Muscle layer of duodenum (tissue), 2 donors: Measurements from ENCODE around the gene ARHGAP4.

Experiments used
- H3K27ac ChIP-seq: one replicate; pipeline ENCODE4 v1.7.0; 2013; ENCODE audit warnings: mild to moderate bottlenecking, low read length
- H3K27me3 ChIP-seq: one replicate; pipeline ENCODE4 v1.7.0; 2013; ENCODE audit warnings: low read depth, mild to moderate bottlenecking, control low read depth, low read length
- H3K36me3 ChIP-seq, 2 donors: one replicate each; pipeline ENCODE4 v1.7.0; 2013; ENCODE audit warnings: low read length in 2 of 2, control low read depth in 1 of 2, mild to moderate bottlenecking in 1 of 2; ENCODE audit not compliant: insufficient read depth in 2 of 2, control insufficient read depth in 1 of 2
- H3K4me1 ChIP-seq, 2 donors: one replicate each; pipeline ENCODE4 v1.7.0; 2013; ENCODE audit warnings: low read length in 2 of 2, mild to moderate bottlenecking in 2 of 2, control low read depth in 1 of 2, moderate library complexity in 1 of 2; ENCODE audit not compliant: insufficient read depth in 2 of 2, control insufficient read depth in 1 of 2
- H3K4me3 ChIP-seq, 2 donors: one replicate each; pipeline ENCODE4 v1.7.0; 2013; ENCODE audit warnings: low read length in 2 of 2, low read depth in 1 of 2, mild to moderate bottlenecking in 1 of 2
- H3K9me3 ChIP-seq, 2 donors: one replicate each; pipeline ENCODE4 v1.7.0; 2013; ENCODE audit warnings: low read length in 2 of 2, control low read depth in 1 of 2, mild to moderate bottlenecking in 1 of 2; ENCODE audit not compliant: control insufficient read depth in 1 of 2
- donor health status: healthy.

The ARHGAP4 gene

GRCh38 chrX:153865685-153866084 is 60.4 kb downstream of the ARHGAP4 start:
- Histone ChIP-seq H3K4me1 (no peaks in the 10 kb centered on the region), H3K9me3 (no peaks in the 10 kb centered on the region), H3K27me3 (no peaks in the 10 kb centered on the region), H3K36me3 (no peaks in the 10 kb centered on the region), H3K27ac (no peak overlapping the region), H3K4me3 (no peak overlapping the region)

GRCh38 chrX:153865321-153865580 is 60.8 kb downstream of the ARHGAP4 start:
- Histone ChIP-seq H3K36me3 (no peaks in the 10 kb centered on the region), H3K4me3 (no peak overlapping the region), H3K9me3 (no peaks in the 10 kb centered on the region), H3K4me1 (no peaks in the 10 kb centered on the region), H3K27ac (no peak overlapping the region), H3K27me3 (no peaks in the 10 kb centered on the region)

GRCh38 chrX:153864561-153865320 is 61.3 kb downstream of the ARHGAP4 start:
- no peaks in the 10 kb centered on the region for H3K4me1 ChIP-seq
- no peaks in the 10 kb centered on the region for H3K36me3 ChIP-seq
- no peaks in the 10 kb centered on the region for H3K27me3 ChIP-seq
- H3K9me3 ChIP-seq: no peaks in the 10 kb centered on the region
- no peak overlapping the region for H3K4me3 ChIP-seq
- H3K27ac ChIP-seq: no peak overlapping the region

GRCh38 chrX:153864101-153864500 is 62.0 kb downstream of the ARHGAP4 start:
- Histone ChIP-seq H3K27me3 (no peaks in the 10 kb centered on the region), H3K4me3 (no peak overlapping the region), H3K36me3 (no peaks in the 10 kb centered on the region)

GRCh38 chrX:153863251-153863991 is 62.6 kb downstream of the ARHGAP4 start:
- no peaks in the 10 kb centered on the region for H3K27me3 ChIP-seq
- H3K9me3 ChIP-seq: no peaks in the 10 kb centered on the region
- no peak overlapping the region for H3K4me3 ChIP-seq
- no peaks in the 10 kb centered on the region for H3K36me3 ChIP-seq
- no peak overlapping the region for H3K27ac ChIP-seq
- H3K4me1 ChIP-seq: no peaks in the 10 kb centered on the region

More at GRCh38 chrX:153864101-153864500, 62.0 kb downstream of the ARHGAP4 start:
- Histone ChIP-seq H3K9me3 (no peaks in the 10 kb centered on the region), H3K27ac (no peak overlapping the region), H3K4me1 (no peaks in the 10 kb centered on the region)

- H3K27me3 ChIP-seq: no peaks in the 10 kb centered on the region
These were observed 63.5 kb downstream of the ARHGAP4 start for GRCh38 chrX:153862369-153863250.

GRCh38 chrX:153861733-153862310 is 64.2 kb downstream of the ARHGAP4 start:
- no peaks in the 10 kb centered on the region for H3K27me3 ChIP-seq
- H3K4me1 ChIP-seq: no peaks in the 10 kb centered on the region
- H3K9me3 ChIP-seq: no peaks in the 10 kb centered on the region
- H3K4me3 ChIP-seq: no peak overlapping the region
- H3K36me3 ChIP-seq: no peaks in the 10 kb centered on the region
- no peak overlapping the region for H3K27ac ChIP-seq

More at GRCh38 chrX:153862369-153863250, 63.5 kb downstream of the ARHGAP4 start:
- H3K27ac ChIP-seq: no peak overlapping the region
- no peaks in the 10 kb centered on the region for H3K9me3 ChIP-seq
- no peaks in the 10 kb centered on the region for H3K4me1 ChIP-seq
- no peak overlapping the region for H3K4me3 ChIP-seq
- H3K36me3 ChIP-seq: no peaks in the 10 kb centered on the region

GRCh38 chrX:153861151-153861550 is 64.9 kb downstream of the ARHGAP4 start:
- Histone ChIP-seq H3K27ac (no peak overlapping the region), H3K27me3 (no peaks in the 10 kb centered on the region), H3K4me1 (no peaks in the 10 kb centered on the region)

More at GRCh38 chrX:153861151-153861550, 64.9 kb downstream of the ARHGAP4 start:
- no peak overlapping the region for H3K4me3 ChIP-seq
- no peaks in the 10 kb centered on the region for H3K9me3 ChIP-seq
- no peaks in the 10 kb centered on the region for H3K36me3 ChIP-seq
